Trophoblast cell (in vitro differentiated cells and primary cell): ENCODE results near the gene TCOF1.

ENCODE experiments used
- DNase-seq, 2 donors: peaks; one replicate each; pipeline ENCODE4 v3.0.0-alpha.2; 2016
- H2AFZ ChIP-seq: 2 replicates; pipeline ENCODE4 v1.6.1; 2013; ENCODE audit warnings: low read length, moderate library complexity, mild to moderate bottlenecking; ENCODE audit not compliant: insufficient read depth, poor library complexity
- H2AK5ac ChIP-seq: 2 replicates; pipeline ENCODE4 v1.6.1; 2013; ENCODE audit warnings: mild to moderate bottlenecking, low read length
- H2BK120ac ChIP-seq: 2 replicates; pipeline ENCODE4 v1.6.1; 2013; ENCODE audit warnings: low read length, mild to moderate bottlenecking, moderate library complexity; ENCODE audit not compliant: insufficient read depth, poor library complexity
- H2BK12ac ChIP-seq: 2 replicates; pipeline ENCODE4 v1.6.1; 2013; ENCODE audit warnings: mild to moderate bottlenecking, low read length, moderate library complexity
- H2BK5ac ChIP-seq: 2 replicates; pipeline ENCODE4 v1.6.1; 2013; ENCODE audit warnings: low read length, low read depth, moderate library complexity, mild to moderate bottlenecking; ENCODE audit not compliant: poor library complexity
- H3K14ac ChIP-seq: 2 replicates; pipeline ENCODE4 v1.6.1; 2013; ENCODE audit warnings: mild to moderate bottlenecking, low read length
- H3K18ac ChIP-seq: 2 replicates; pipeline ENCODE4 v1.6.1; 2013; ENCODE audit warnings: mild to moderate bottlenecking, low read length
- H3K23ac ChIP-seq: 2 replicates; pipeline ENCODE4 v1.6.1; 2013; ENCODE audit warnings: low read length
- H3K27ac ChIP-seq: 2 replicates; pipeline ENCODE4 v1.5.1; 2013; ENCODE audit warnings: low read depth, mild to moderate bottlenecking, inconsistent platforms, low read length, moderate library complexity
- H3K27me3 ChIP-seq: 2 replicates; pipeline ENCODE4 v1.6.1; 2013; ENCODE audit warnings: inconsistent platforms, mild to moderate bottlenecking, low read length, moderate library complexity; ENCODE audit not compliant: insufficient read depth
- H3K36me3 ChIP-seq, 2 experiments: 1 replicate in 1 of 2; 2 replicates in 1 of 2; pipeline ENCODE4 v1.6.1; 2013; ENCODE audit warnings: low read length in 2 of 2, mild to moderate bottlenecking in 2 of 2, moderate library complexity in 1 of 2; ENCODE audit not compliant: insufficient read depth in 2 of 2, control insufficient read depth in 1 of 2
- H3K4ac ChIP-seq: 2 replicates; pipeline ENCODE4 v1.6.1; 2013; ENCODE audit warnings: low read depth, mild to moderate bottlenecking, low read length, moderate library complexity
- H3K4me1 ChIP-seq, 2 experiments: 1 replicate in 1 of 2; 2 replicates in 1 of 2; pipeline ENCODE4 v1.6.1; 2013; ENCODE audit warnings: low read length in 2 of 2, mild to moderate bottlenecking in 2 of 2, moderate library complexity in 1 of 2; ENCODE audit not compliant: insufficient read depth in 2 of 2, control insufficient read depth in 1 of 2
- H3K4me2 ChIP-seq: 2 replicates; pipeline ENCODE4 v1.6.1; 2013; ENCODE audit warnings: inconsistent platforms, mild to moderate bottlenecking, low read length, moderate library complexity
- H3K4me3 ChIP-seq: 2 replicates; pipeline ENCODE4 v1.5.1; 2013; ENCODE audit warnings: mild to moderate bottlenecking, low read depth, low read length, inconsistent platforms
- H3K79me1 ChIP-seq: one replicate; pipeline ENCODE4 v1.6.1; 2013; ENCODE audit warnings: low read length
- H3K79me2 ChIP-seq: 2 replicates; pipeline ENCODE4 v1.6.1; 2013; ENCODE audit warnings: low read length, mild to moderate bottlenecking; ENCODE audit not compliant: control insufficient read depth, insufficient read depth, poor library complexity
- H3K9ac ChIP-seq: 2 replicates; pipeline ENCODE4 v1.6.1; 2013; ENCODE audit warnings: mild to moderate bottlenecking, low read length
- H3K9me3 ChIP-seq: 2 replicates; pipeline ENCODE4 v1.6.1; 2013; ENCODE audit warnings: low read depth, mild to moderate bottlenecking, control low read depth, inconsistent platforms, low read length; ENCODE audit not compliant: insufficient read depth
- H4K12ac ChIP-seq: 2 replicates; pipeline ENCODE4 v1.6.1; 2013; ENCODE audit warnings: low read depth, mild to moderate bottlenecking, low read length, moderate library complexity
- H4K8ac ChIP-seq: 2 replicates; pipeline ENCODE4 v1.6.1; 2013; ENCODE audit warnings: low read depth, mild to moderate bottlenecking, low read length, moderate library complexity
- H4K91ac ChIP-seq: one replicate; pipeline ENCODE4 v1.6.1; 2013; ENCODE audit warnings: low read depth, mild to moderate bottlenecking, low read length, moderate library complexity
- WGBS: extraction: QIAGEN DNeasy Blood & Tissue Kit; methylation state at CpG from one replicate; pipeline ENCODE4 v1.1.7; 2013; ENCODE audit warnings: missing lambda C conversion rate; ENCODE audit not compliant: insufficient read length, insufficient coverage; ENCODE audit errors: extremely low coverage; 5-methylcytosine and 5-hydroxymethylcytosine counted together

Gene TCOF1

GRCh38 chr5:150318613-150319483, 38.6 kb upstream of the TCOF1 start:
- peak overlapping the region; percentile 71 for H3K14ac ChIP-seq

GRCh38 chr5:150319484-150319790, 38.1 kb upstream of the TCOF1 start:
- no CpG with 5 or more reads among the region's 6 CpGs for WGBS

More at GRCh38 chr5:150318613-150319483, 38.6 kb upstream of the TCOF1 start:
- H3K4me2 ChIP-seq, result no peak overlapping the region
- peaks cover 28 to 46% of the 10 kb centered on the region in 2 experiments for H3K4me1 ChIP-seq
- H3K79me1 ChIP-seq, result peaks cover 15% of the 10 kb centered on the region
- no CpG with 5 or more reads among the region's 9 CpGs for WGBS
- H3K18ac ChIP-seq, result peak overlapping the region; percentile 62
- H3K27ac ChIP-seq, result peak overlapping the region; percentile 48
- H2BK120ac ChIP-seq, result peak overlapping the region; percentile 20
- H2AK5ac ChIP-seq, result peak overlapping the region; percentile 47
- peak overlapping the region; percentile 11 for H4K8ac ChIP-seq
- no peak overlapping the region for H2AFZ ChIP-seq
- H2BK5ac ChIP-seq, result no peak overlapping the region
- no peak overlapping the region for H4K12ac ChIP-seq
- H3K4ac ChIP-seq, result peak overlapping the region; percentile 0
- peak overlapping the region; percentile 75 for H4K91ac ChIP-seq
- no peaks in the 10 kb centered on the region for H3K27me3 ChIP-seq
- peak; percentile 41 to 56 for DNase-seq
- no peak overlapping the region for H3K9ac ChIP-seq
- no peak overlapping the region for H3K4me3 ChIP-seq
- H3K9me3 ChIP-seq, result no peaks in the 10 kb centered on the region
- peak overlapping the region; percentile 53 for H2BK12ac ChIP-seq
- no peaks in the 10 kb centered on the region for H3K36me3 ChIP-seq
- H3K23ac ChIP-seq, result no peak overlapping the region
- no peaks in the 10 kb centered on the region for H3K79me2 ChIP-seq

GRCh38 chr5:150320044-150320613, 37.4 kb upstream of the TCOF1 start:
- Histone ChIP-seq H2BK120ac (no peak overlapping the region), H4K12ac (no peak overlapping the region), H3K9me3 (no peaks in the 10 kb centered on the region), H3K18ac (no peak overlapping the region), H3K79me2 (no peaks in the 10 kb centered on the region), H4K91ac (no peak overlapping the region), H3K14ac (no peak overlapping the region), H3K4me1 (peaks cover 28 to 40% of the 10 kb centered on the region in 2 experiments), H2BK12ac (no peak overlapping the region), H3K4me3 (no peak overlapping the region), H3K27ac (peak overlapping the region; percentile 20), H4K8ac (no peak overlapping the region), H3K4ac (no peak overlapping the region), H3K27me3 (no peaks in the 10 kb centered on the region), H3K23ac (no peak overlapping the region), H2BK5ac (no peak overlapping the region), H3K79me1 (peaks cover 15% of the 10 kb centered on the region), H3K4me2 (no peak overlapping the region), H2AK5ac (no peak overlapping the region), H3K9ac (no peak overlapping the region), H2AFZ (no peak overlapping the region), H3K36me3 (no peaks in the 10 kb centered on the region)
- DNase-seq, result peak; percentile 73 to 85
- WGBS, result no CpG with 5 or more reads among the region's 2 CpGs

More at GRCh38 chr5:150319484-150319790, 38.1 kb upstream of the TCOF1 start:
- Histone ChIP-seq H4K91ac (peak overlapping the region; percentile 75), H3K4me2 (no peak overlapping the region), H2AK5ac (peak overlapping the region; percentile 12), H2AFZ (no peak overlapping the region), H2BK5ac (no peak overlapping the region), H3K9me3 (no peaks in the 10 kb centered on the region), H3K23ac (no peak overlapping the region), H2BK12ac (peak overlapping the region; percentile 29), H4K8ac (no peak overlapping the region), H3K27me3 (no peaks in the 10 kb centered on the region), H3K4ac (no peak overlapping the region), H3K36me3 (no peaks in the 10 kb centered on the region), H3K18ac (no peak overlapping the region), H4K12ac (no peak overlapping the region), H3K4me1 (peaks cover 28 to 43% of the 10 kb centered on the region in 2 experiments), H3K27ac (peak overlapping the region; percentile 48), H3K9ac (no peak overlapping the region), H3K14ac (no peak overlapping the region), H2BK120ac (peak overlapping the region; percentile 10), H3K79me2 (no peaks in the 10 kb centered on the region), H3K79me1 (peaks cover 15% of the 10 kb centered on the region), H3K4me3 (no peak overlapping the region)
- DNase-seq, result peak in 1 of 2 donors; percentile 28

GRCh38 chr5:150321211-150321610, 36.3 kb upstream of the TCOF1 start:
- H3K9ac ChIP-seq, result no peak overlapping the region
- H3K4me1 ChIP-seq, result peaks cover 28 to 40% of the 10 kb centered on the region in 2 experiments
- H3K79me1 ChIP-seq, result peaks cover 15% of the 10 kb centered on the region
- H3K9me3 ChIP-seq, result no peaks in the 10 kb centered on the region
- no peak overlapping the region for H4K91ac ChIP-seq
- peak overlapping the region; percentile 21 for H2BK12ac ChIP-seq
- H2AFZ ChIP-seq, result no peak overlapping the region
- peak overlapping the region; percentile 3 for H2AK5ac ChIP-seq
- WGBS, result no CpG with 5 or more reads among the region's 1 CpG
- DNase-seq, result peak; percentile 78 to 84
- no peaks in the 10 kb centered on the region for H3K79me2 ChIP-seq
- peak overlapping the region; percentile 9 for H2BK120ac ChIP-seq
- no peaks in the 10 kb centered on the region for H3K36me3 ChIP-seq
- no peak overlapping the region for H3K27ac ChIP-seq
- H3K4me3 ChIP-seq, result no peak overlapping the region
- H3K23ac ChIP-seq, result no peak overlapping the region
- no peak overlapping the region for H3K4ac ChIP-seq
- peak overlapping the region; percentile 23 for H3K14ac ChIP-seq
- no peak overlapping the region for H3K4me2 ChIP-seq
- no peak overlapping the region for H4K12ac ChIP-seq
- peak overlapping the region; percentile 39 for H3K18ac ChIP-seq
- H2BK5ac ChIP-seq, result peak overlapping the region; percentile 24
- H4K8ac ChIP-seq, result no peak overlapping the region
- H3K27me3 ChIP-seq, result no peaks in the 10 kb centered on the region
